Measurements from ENCODE around the gene DENND2C. TPM values are rescaled to one million over a fixed set of nuclear protein-coding genes. Genes with fewer than 3 reads are reported as not detected.

The DENND2C gene
- total and polyA plus RNA-seq, 2 of the 13 experiments (the other 11 are each of a cell fraction or from before 2014, with no cell fraction given): 0.08 to 0.33 TPM

GRCh38 chr1:114710360-114710759 is 40.5 kb upstream of the DENND2C start:
- Histone ChIP-seq H4K20me1 (ENCODE audit: insufficient read depth, low read length) (no peaks in the 10 kb centered on the region), H3K4me2 (ENCODE audit: low read depth, low read length) (no peak overlapping the region), H3K4me3 (replicated peaks in 1 of 3; ENCODE audit: insufficient read depth in 1 of 3, low read depth in 2 of 3, low read length in 3 of 3) (no peak overlapping the region), H3K36me3 (replicated peaks in 1 of 2; ENCODE audit: control insufficient read depth in 1 of 2, insufficient read depth in 2 of 2, low read length in 2 of 2) (peaks cover 16 to 71% of the 10 kb centered on the region in 2 experiments), H3K9me3 (ENCODE audit: low read length) (no peaks in the 10 kb centered on the region), H3K4me1 (ENCODE audit: insufficient read depth, low read length) (peaks cover 5% of the 10 kb centered on the region), H3K9ac (ENCODE audit: insufficient read depth, low read depth, low read length) (no peak overlapping the region), H3K27me3 (ENCODE audit: control insufficient read depth in 1 of 2, insufficient read depth in 2 of 2, low read length in 2 of 2) (no peaks in the 10 kb centered on the region), H3K27ac (ENCODE audit: extremely low read length, insufficient read depth, low read length) (no peak overlapping the region), H2AFZ (ENCODE audit: low read length) (no peak overlapping the region), H3K79me2 (ENCODE audit: insufficient read depth, low read length) (peaks cover 17% of the 10 kb centered on the region)
- in situ Hi-C loops (cut with HindIII; ENCODE audit: extremely low pct_ligation_motif_present, low pct_unique_long_range_greater_than_20kb): no loop called here
- WGBS (ENCODE audit: low lambda C conversion rate): 99% methylated on average over 3 of the region's 3 CpGs
- CTCF ChIA-PET (ENCODE audit: low intra/inter-chr PET ratio, low total read pairs): no interaction called here
- no TSS peak for BruUV-seq (replicated peaks)
- intact Hi-C loops (cut with micrococcal nuclease; ENCODE audit: unreplicated experiment): no loop called here
- POLR2A ChIA-PET: no interaction called here
- no peak for TF ChIP-seq ZFP62 (CRISPR knock-in tag; IDR thresholded peaks at IDR 0.05)
- no peak for TF ChIP-seq ZNF136 (CRISPR knock-in tag; IDR thresholded peaks at IDR 0.05; ENCODE audit: low read depth)
- no peak for TF ChIP-seq JUND (CRISPR knock-in tag; IDR thresholded peaks at IDR 0.05)
- TF ChIP-seq ZBTB14 (CRISPR knock-in tag; IDR thresholded peaks at IDR 0.05): no peak
- TF ChIP-seq GATAD2A (CRISPR knock-in tag; IDR thresholded peaks at IDR 0.05): no peak
- TF ChIP-seq ZNF607 (CRISPR knock-in tag; IDR thresholded peaks at IDR 0.05; ENCODE audit: borderline replicate concordance): no peak
- no peak for FAIRE-seq
- no peak for DNase-seq (ENCODE audit: low spot score)
- ATAC-seq: no peak

- POLR2A ChIA-PET: no interaction called here
- TF ChIP-seq SNAPC4 (CRISPR knock-in tag; IDR thresholded peaks at IDR 0.05) (no peak), HNF1A (IDR thresholded peaks at IDR 0.05; ENCODE audit: low read depth) (no peak), HNF1A (CRISPR knock-in tag; IDR thresholded peaks at IDR 0.05; ENCODE audit: borderline replicate concordance) (no peak)
These were observed 37.8 kb upstream of the DENND2C start for GRCh38 chr1:114707604-114708003.

More at GRCh38 chr1:114707604-114708003, 37.8 kb upstream of the DENND2C start:
- in situ Hi-C loops (cut with HindIII; ENCODE audit: extremely low pct_ligation_motif_present, low pct_unique_long_range_greater_than_20kb) (no loop called here), intact Hi-C loops (cut with micrococcal nuclease; ENCODE audit: unreplicated experiment) (no loop called here)
- no peaks in the 10 kb centered on the region for H3K79me2 ChIP-seq (ENCODE audit: insufficient read depth, low read length)
- no peak for ATAC-seq
- CTCF ChIA-PET (ENCODE audit: low intra/inter-chr PET ratio, low total read pairs): no interaction called here
- H3K9ac ChIP-seq (ENCODE audit: insufficient read depth, low read depth, low read length): no peak overlapping the region
- no peak overlapping the region for H3K27ac ChIP-seq (ENCODE audit: extremely low read length, insufficient read depth, low read length)
- 92% methylated on average over 2 of the region's 2 CpGs for WGBS (ENCODE audit: low lambda C conversion rate)
- H4K20me1 ChIP-seq (ENCODE audit: insufficient read depth, low read length): no peaks in the 10 kb centered on the region
- no peak overlapping the region for H3K4me3 ChIP-seq (replicated peaks in 1 of 3; ENCODE audit: insufficient read depth in 1 of 3, low read depth in 2 of 3, low read length in 3 of 3)
- BruUV-seq (replicated peaks): no TSS peak
- H3K27me3 ChIP-seq (ENCODE audit: control insufficient read depth in 1 of 2, insufficient read depth in 2 of 2, low read length in 2 of 2): no peaks in the 10 kb centered on the region
- H3K36me3 ChIP-seq (replicated peaks in 1 of 2; ENCODE audit: control insufficient read depth in 1 of 2, insufficient read depth in 2 of 2, low read length in 2 of 2): peaks cover 9 to 55% of the 10 kb centered on the region in 2 experiments
- no peak for FAIRE-seq
- H3K4me2 ChIP-seq (ENCODE audit: low read depth, low read length): no peak overlapping the region
- no peaks in the 10 kb centered on the region for H3K4me1 ChIP-seq (ENCODE audit: insufficient read depth, low read length)
- no peak for DNase-seq (ENCODE audit: low spot score)
- no peaks in the 10 kb centered on the region for H3K9me3 ChIP-seq (ENCODE audit: low read length)
- no peak overlapping the region for H2AFZ ChIP-seq (ENCODE audit: low read length)
